ENCODE measurements around the gene MX2.

MX2 gene

GRCh38 chr21:41370840-41371684 is 9.2 kb downstream of the MX2 start:
- peak overlapping the region; percentile 99 for H3K4me3 ChIP-seq (ENCODE audit: low read depth, low read length)
- TF ChIP-seq MAX (IDR thresholded peaks at IDR 0.05; ENCODE audit: low read depth, low read length), result peak; percentile 23
- no peak for TF ChIP-seq CTCF (IDR thresholded peaks at IDR 0.05; ENCODE audit: low read depth, low read length)
- TF ChIP-seq MYC (IDR thresholded peaks at IDR 0.05; ENCODE audit: low read depth, low read length), result no peak
- peak; percentile 48 for DNase-seq (ENCODE audit: low read depth)

GRCh38 chr21:41371685-41372030 is 9.8 kb downstream of the MX2 start:
- TF ChIP-seq MAX (IDR thresholded peaks at IDR 0.05; ENCODE audit: low read depth, low read length) (no peak), POLR2A (IDR thresholded peaks at IDR 0.05; ENCODE audit: extremely low read depth, insufficient read length) (no peak), MYC (IDR thresholded peaks at IDR 0.05; ENCODE audit: low read depth, low read length) (no peak), CTCF (IDR thresholded peaks at IDR 0.05; ENCODE audit: low read depth, low read length) (no peak)
- DNase-seq (ENCODE audit: low read depth), result peak; percentile 32

GRCh38 chr21:41373253-41373652 is 11.4 kb downstream of the MX2 start:
- no peak for DNase-seq (ENCODE audit: low read depth)
- H3K4me3 ChIP-seq (ENCODE audit: low read depth, low read length), result peak overlapping the region; percentile 99
- TF ChIP-seq MAX (IDR thresholded peaks at IDR 0.05; ENCODE audit: low read depth, low read length) (no peak), POLR2A (IDR thresholded peaks at IDR 0.05; ENCODE audit: extremely low read depth, insufficient read length) (no peak), CTCF (IDR thresholded peaks at IDR 0.05; ENCODE audit: low read depth, low read length) (no peak), MYC (IDR thresholded peaks at IDR 0.05; ENCODE audit: low read depth, low read length) (no peak)

More at GRCh38 chr21:41371685-41372030, 9.8 kb downstream of the MX2 start:
- peak overlapping the region; percentile 99 for H3K4me3 ChIP-seq (ENCODE audit: low read depth, low read length)

GRCh38 chr21:41373763-41374162 is 11.9 kb downstream of the MX2 start:
- H3K4me3 ChIP-seq (ENCODE audit: low read depth, low read length), result no peak overlapping the region
- TF ChIP-seq CTCF (IDR thresholded peaks at IDR 0.05; ENCODE audit: low read depth, low read length) (no peak), MYC (IDR thresholded peaks at IDR 0.05; ENCODE audit: low read depth, low read length) (no peak)
- no peak for DNase-seq (ENCODE audit: low read depth)

GRCh38 chr21:41374177-41374712 is 12.4 kb downstream of the MX2 start:
- no peak for TF ChIP-seq MAX (IDR thresholded peaks at IDR 0.05; ENCODE audit: low read depth, low read length)
- no peak for TF ChIP-seq CTCF (IDR thresholded peaks at IDR 0.05; ENCODE audit: low read depth, low read length)
- TF ChIP-seq POLR2A (IDR thresholded peaks at IDR 0.05; ENCODE audit: extremely low read depth, insufficient read length), result no peak
- no peak for TF ChIP-seq MYC (IDR thresholded peaks at IDR 0.05; ENCODE audit: low read depth, low read length)
- no peak overlapping the region for H3K4me3 ChIP-seq (ENCODE audit: low read depth, low read length)
- no peak for DNase-seq (ENCODE audit: low read depth)
